Gastrocnemius medialis (tissue), 4 donors: ENCODE results near the gene HMCN2. TPM values are rescaled to one million over a fixed set of nuclear protein-coding genes. Genes with fewer than 3 reads are reported as not detected.

Experiments
- ATAC-seq, 2 donors: fragments of 150-250 bp; one replicate each; pipeline ENCODE4 v1.9.1; 2016
- DNase-seq, 2 donors: peaks; one replicate each; pipeline ENCODE4 v3.0.0-alpha.2; 2019
- H3K27ac ChIP-seq, 4 donors: fragments of 200-600 bp; sonication (generic); 1 replicate in 1 of 4; 2 replicates in 3 of 4; pipeline ENCODE4 v1.5.1; 2016 to 2018; ENCODE audit warnings: mild to moderate bottlenecking in 2 of 4, moderate library complexity in 1 of 4
- H3K27me3 ChIP-seq, 3 donors: fragments of 200-600 bp; sonication (generic) in 2 of 3; 1 replicate in 1 of 3; 2 replicates in 2 of 3; pipeline versions ENCODE4 v1.5.1 to v1.6.0; 2016 to 2019; ENCODE audit warnings: mild to moderate bottlenecking in 1 of 3, moderate library complexity in 1 of 3
- H3K36me3 ChIP-seq, 2 donors: fragments of 200-600 bp; sonication (generic) in 1 of 2; one replicate each; pipeline ENCODE4 v1.5.1; 2017 to 2018
- H3K4me1 ChIP-seq, 2 donors: fragments of 200-600 bp; sonication (generic) in 1 of 2; one replicate each; pipeline ENCODE4 v1.5.1; 2016 to 2017; ENCODE audit warnings: mild to moderate bottlenecking in 2 of 2
- H3K4me3 ChIP-seq, 4 donors: fragments of 200-600 bp; sonication (generic) in 3 of 4; 1 replicate in 1 of 4; 2 replicates in 3 of 4; pipeline ENCODE4 v1.5.1; 2016 to 2019; ENCODE audit warnings: mild to moderate bottlenecking in 2 of 4
- H3K9me3 ChIP-seq, 3 donors: fragments of 200-600 bp; sonication (generic) in 2 of 3; 1 replicate in 1 of 3; 2 replicates in 2 of 3; pipeline ENCODE4 v1.5.1; 2016 to 2019
- POLR2A ChIP-seq, 2 donors: fragments of 450-650 bp; IDR thresholded peaks; one replicate each; pipeline ENCODE4 v1.6.1; 2017; ENCODE audit warnings: antibody characterized with exemption in 2 of 2, mild to moderate bottlenecking in 2 of 2, moderate library complexity in 2 of 2
- in situ Hi-C, 4 donors: fragments of 200-750 bp; cut with MboI; loops; one replicate each; pipeline versions ENCODE4 v1.15.0 to v1.8.0; 2017; ENCODE audit warnings: low sequenced_read_pairs in 4 of 4
- intact Hi-C: fragments of 100-400 bp; cut with DNase I; formaldehyde crosslinking; loops from one replicate; pipeline ENCODE4 v1.15.1; 2023; ENCODE audit warnings: low total_unique reads
- total RNA-seq, 4 donors: library from RNA; depleted of rRNA; stranded (reverse); fragments of >200 nt; gene quantifications; one replicate each; pipeline versions ENCODE4 v1.1.0 to v1.2.3, GENCODE V29; 2016
- TF ChIP-seq, protein P1 (sequence below), 5 experiments: fragments of 450-650 bp in 3 of 5; fragments of 200-600 bp in 2 of 5; sonication (generic) in 2 of 5; IDR thresholded peaks in 4 of 5; conservative IDR thresholded peaks in 1 of 5; 1 replicate in 4 of 5; 2 replicates in 1 of 5; pipeline ENCODE4 v1.5.1; 2016 to 2019; ENCODE audit warnings: antibody characterized with exemption in 5 of 5, mild to moderate bottlenecking in 3 of 5, moderate library complexity in 3 of 5

The HMCN2 gene
- total RNA-seq, 4 donors from 2014 or later: 1.9 to 8.5 (median 7.7) TPM

DNA sequence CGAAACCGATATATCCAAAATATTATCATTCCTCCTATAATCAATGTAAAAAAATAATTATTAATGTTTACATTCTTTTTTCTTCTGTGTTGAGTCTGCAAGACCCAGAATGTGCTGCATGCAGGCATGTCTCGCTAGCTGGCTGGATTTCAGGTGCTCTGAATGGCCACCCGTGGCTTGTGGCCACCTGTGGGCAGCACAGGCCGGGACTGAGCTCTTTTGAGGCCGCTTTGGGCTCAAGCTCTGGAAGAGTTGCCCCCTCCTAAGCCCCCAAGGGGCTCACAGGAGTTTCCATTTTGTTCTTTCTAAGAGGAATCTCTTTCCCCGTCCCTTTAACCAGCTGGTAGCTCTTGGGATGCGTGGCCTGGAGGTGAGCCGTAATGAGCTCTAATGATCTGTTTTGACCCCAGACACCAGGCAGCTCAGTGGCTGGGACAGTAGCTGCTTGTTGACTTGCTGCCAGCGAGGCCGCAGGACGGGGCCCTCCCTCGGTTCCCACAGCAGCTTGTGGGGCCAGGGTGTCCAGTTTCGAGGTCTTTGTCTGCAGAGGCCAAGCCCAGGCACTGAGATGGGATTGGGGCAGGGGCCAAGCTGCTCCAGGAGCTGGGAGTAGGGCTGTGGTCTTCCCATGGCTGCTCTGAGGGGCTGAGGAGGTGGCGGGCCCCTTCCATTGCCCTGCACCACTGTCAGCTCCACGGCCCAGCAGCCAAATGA, 200.0 kb downstream of the HMCN2 start:
- in situ Hi-C loops: loop anchor here in 1 of 4 donors (5.0 kb wide), 1 partner anchor 222 kb away; no protein-coding TSS in a partner anchor

DNA sequence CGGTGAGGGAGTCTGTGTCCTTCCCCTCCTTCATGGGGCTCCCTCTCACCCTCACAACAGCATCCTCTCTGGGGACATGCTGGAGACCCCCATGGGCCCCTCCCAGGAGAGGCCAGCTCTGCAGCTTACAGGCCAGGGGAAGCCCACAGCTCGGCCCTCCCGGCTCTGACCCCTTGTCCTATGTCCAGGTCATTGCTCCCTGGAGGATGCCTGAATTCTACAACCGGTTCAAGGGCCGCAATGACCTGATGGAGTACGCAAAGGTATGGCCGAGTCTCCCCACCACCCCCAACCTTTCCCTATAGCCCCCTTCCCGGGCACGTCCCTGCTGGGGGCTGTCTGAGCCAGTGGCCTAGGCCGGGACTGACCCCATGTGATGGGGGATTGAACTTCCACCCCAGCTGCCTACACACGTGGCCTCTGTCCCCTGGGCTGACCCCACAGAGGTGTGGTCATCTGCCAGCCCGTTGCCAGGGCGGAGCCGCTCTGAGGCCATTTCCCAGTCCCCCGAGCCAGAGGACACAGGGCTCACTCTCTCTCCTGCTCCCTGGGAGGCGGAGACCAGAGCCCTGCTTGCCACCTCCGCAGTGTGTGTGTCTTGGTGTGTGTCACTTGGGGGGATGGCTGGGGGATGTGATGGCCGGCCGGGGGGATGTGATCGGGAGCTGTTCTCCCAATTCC, 201.1 kb downstream of the HMCN2 start:
- no peak for ATAC-seq

More for the DNA sequence above, 200.0 kb downstream of the HMCN2 start:
- H3K4me1 ChIP-seq: no peaks in the 10 kb centered on the region
- DNase-seq (no peak), ATAC-seq (no peak)
- H3K36me3 ChIP-seq: no peaks in the 10 kb centered on the region
- no peak overlapping the region for H3K27ac ChIP-seq
- H3K9me3 ChIP-seq: no peaks in the 10 kb centered on the region
- H3K27me3 ChIP-seq: no peaks in the 10 kb centered on the region
- H3K4me3 ChIP-seq: no peak overlapping the region
- no peak for TF ChIP-seq POLR2A (IDR thresholded peaks at IDR 0.05)
- intact Hi-C loops: no loop called here

DNA sequence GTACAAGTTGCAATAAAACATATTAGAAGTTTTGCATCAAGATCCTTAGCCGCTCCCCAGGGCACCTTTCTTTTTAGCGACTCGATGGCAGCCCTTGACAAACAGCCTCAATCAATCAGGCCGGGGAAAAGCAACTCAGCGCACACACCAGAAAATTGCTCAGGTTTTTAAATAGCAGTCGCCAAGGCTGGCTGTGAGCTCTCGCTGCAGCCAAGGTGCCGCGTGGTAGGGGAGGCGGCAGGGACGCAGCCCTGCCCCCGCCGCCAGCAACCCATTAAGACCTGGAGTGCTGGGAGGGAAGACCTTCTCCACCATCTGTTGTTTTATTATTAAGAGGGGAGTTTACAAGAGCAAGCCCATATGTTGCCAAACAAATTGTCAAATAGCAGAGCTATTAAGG, 201.8 kb downstream of the HMCN2 start:
- Histone ChIP-seq H3K4me1 (no peaks in the 10 kb centered on the region), H3K27me3 (no peaks in the 10 kb centered on the region), H3K4me3 (no peak overlapping the region), H3K36me3 (no peaks in the 10 kb centered on the region), H3K27ac (no peak overlapping the region), H3K9me3 (no peaks in the 10 kb centered on the region)
- DNase-seq: no peak
- ATAC-seq: no peak
- no peak for TF ChIP-seq POLR2A (IDR thresholded peaks at IDR 0.05)
- TF ChIP-seq, protein P1, sequence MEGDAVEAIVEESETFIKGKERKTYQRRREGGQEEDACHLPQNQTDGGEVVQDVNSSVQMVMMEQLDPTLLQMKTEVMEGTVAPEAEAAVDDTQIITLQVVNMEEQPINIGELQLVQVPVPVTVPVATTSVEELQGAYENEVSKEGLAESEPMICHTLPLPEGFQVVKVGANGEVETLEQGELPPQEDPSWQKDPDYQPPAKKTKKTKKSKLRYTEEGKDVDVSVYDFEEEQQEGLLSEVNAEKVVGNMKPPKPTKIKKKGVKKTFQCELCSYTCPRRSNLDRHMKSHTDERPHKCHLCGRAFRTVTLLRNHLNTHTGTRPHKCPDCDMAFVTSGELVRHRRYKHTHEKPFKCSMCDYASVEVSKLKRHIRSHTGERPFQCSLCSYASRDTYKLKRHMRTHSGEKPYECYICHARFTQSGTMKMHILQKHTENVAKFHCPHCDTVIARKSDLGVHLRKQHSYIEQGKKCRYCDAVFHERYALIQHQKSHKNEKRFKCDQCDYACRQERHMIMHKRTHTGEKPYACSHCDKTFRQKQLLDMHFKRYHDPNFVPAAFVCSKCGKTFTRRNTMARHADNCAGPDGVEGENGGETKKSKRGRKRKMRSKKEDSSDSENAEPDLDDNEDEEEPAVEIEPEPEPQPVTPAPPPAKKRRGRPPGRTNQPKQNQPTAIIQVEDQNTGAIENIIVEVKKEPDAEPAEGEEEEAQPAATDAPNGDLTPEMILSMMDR (IDR thresholded peaks at IDR 0.05 in 4 of 5, conservative IDR thresholded peaks at IDR 0.05 in 1 of 5): no peak
- in situ Hi-C loops (loop anchor here in 1 of 4 donors (5.0 kb wide), 1 partner anchor 220 kb away; no protein-coding TSS in a partner anchor), intact Hi-C loops (no loop called here)

More for the DNA sequence above, 201.1 kb downstream of the HMCN2 start:
- TF ChIP-seq, protein P1 (IDR thresholded peaks at IDR 0.05 in 4 of 5, conservative IDR thresholded peaks at IDR 0.05 in 1 of 5): no peak
- no peak for TF ChIP-seq POLR2A (IDR thresholded peaks at IDR 0.05)
- DNase-seq: no peak
- in situ Hi-C loops: loop anchor here in 1 of 4 donors (5.0 kb wide), 1 partner anchor 221 kb away; no protein-coding TSS in a partner anchor
- H3K4me3 ChIP-seq: no peak overlapping the region
- no peaks in the 10 kb centered on the region for H3K9me3 ChIP-seq
- H3K27ac ChIP-seq: no peak overlapping the region
- H3K27me3 ChIP-seq: no peaks in the 10 kb centered on the region
- intact Hi-C loops: no loop called here
- H3K36me3 ChIP-seq: no peaks in the 10 kb centered on the region
- no peaks in the 10 kb centered on the region for H3K4me1 ChIP-seq

DNA sequence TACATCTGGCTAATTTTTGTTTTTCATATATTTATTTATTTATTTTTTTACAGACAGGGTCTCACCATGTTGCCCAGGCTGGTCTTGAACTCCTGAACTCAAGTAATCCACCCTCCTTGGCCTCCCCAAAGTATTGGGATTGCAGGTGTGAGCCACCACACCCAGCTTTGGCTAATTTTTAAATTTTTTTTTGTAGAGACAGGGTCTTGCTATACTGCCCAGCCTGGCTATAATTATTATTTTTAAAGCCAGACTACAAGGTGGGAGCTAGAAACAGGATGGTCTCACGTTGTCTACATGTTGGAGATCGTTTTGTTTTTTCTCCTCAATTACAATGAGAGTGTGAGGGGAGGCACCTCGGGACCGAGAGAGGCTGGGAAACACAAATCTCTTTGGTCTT, 203.0 kb downstream of the HMCN2 start:
- Histone ChIP-seq H3K27me3 (no peaks in the 10 kb centered on the region), H3K9me3 (no peaks in the 10 kb centered on the region), H3K4me1 (no peaks in the 10 kb centered on the region), H3K4me3 (no peak overlapping the region), H3K27ac (no peak overlapping the region), H3K36me3 (no peaks in the 10 kb centered on the region)
- intact Hi-C loops: no loop called here
- no peak for TF ChIP-seq POLR2A (IDR thresholded peaks at IDR 0.05)
- TF ChIP-seq, protein P1 (IDR thresholded peaks at IDR 0.05 in 4 of 5, conservative IDR thresholded peaks at IDR 0.05 in 1 of 5): no peak
- in situ Hi-C loops: loop anchor here in 1 of 4 donors (5.0 kb wide), 1 partner anchor 219 kb away; no protein-coding TSS in a partner anchor
- ATAC-seq: no peak
- no peak for DNase-seq

DNA sequence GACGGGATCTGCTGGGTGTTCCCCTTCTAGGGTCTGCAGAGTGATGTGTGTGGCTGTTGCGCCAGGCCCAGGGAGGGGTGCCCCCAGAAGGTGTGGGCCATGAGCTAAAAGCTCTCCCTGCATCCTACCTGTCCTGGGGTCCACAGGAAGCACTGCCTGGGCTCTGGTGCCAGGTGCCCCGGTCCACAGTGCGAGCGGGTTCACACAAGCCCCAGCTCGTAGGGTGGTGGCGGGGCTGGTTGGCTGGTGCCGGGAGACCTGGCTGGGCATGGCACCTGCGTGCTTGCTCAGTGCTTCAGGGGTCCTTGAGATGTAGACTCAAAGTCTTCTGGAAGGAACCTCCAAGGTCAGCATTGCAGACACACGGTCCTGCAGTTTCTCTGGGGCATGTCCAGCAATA, 204.7 kb downstream of the HMCN2 start:
- no peaks in the 10 kb centered on the region for H3K36me3 ChIP-seq
- DNase-seq: no peak
- no peaks in the 10 kb centered on the region for H3K9me3 ChIP-seq
- ATAC-seq: no peak
- no peaks in the 10 kb centered on the region for H3K27me3 ChIP-seq
- H3K4me1 ChIP-seq: no peaks in the 10 kb centered on the region
- H3K27ac ChIP-seq: no peak overlapping the region
- intact Hi-C loops: no loop called here
- no peak for TF ChIP-seq POLR2A (IDR thresholded peaks at IDR 0.05)
- TF ChIP-seq, protein P1 (IDR thresholded peaks at IDR 0.05 in 4 of 5, conservative IDR thresholded peaks at IDR 0.05 in 1 of 5): no peak
- in situ Hi-C loops: no loop called here
- no peak overlapping the region for H3K4me3 ChIP-seq
